K562 (cell line): ENCODE results near the gene VILL. TPM values are rescaled to one million over a fixed set of nuclear protein-coding genes. Genes with fewer than 3 reads are reported as not detected.

Experiments used
- ATAC-seq: fragments of 200-7000 bp; cut with Tn5 transposase; 3 replicates; pipeline ENCODE4 v1.9.1; 2020; ENCODE audit warnings: moderate library complexity
- BruUV-seq: library from RNA; stranded (reverse); fragments of 400-500 nt; replicated peaks from 2 replicates; lab custom pipeline; 2021; lab: Mats Ljungman, UMichigan
- CTCF ChIA-PET: fragments of 300-600 bp; formaldehyde crosslinking; extraction: SDS; loops from one replicate; lab custom pipeline; 2021; ENCODE audit warnings: low intra/inter-chr PET ratio; lab: Yijun Ruan, JAX
- POLR2A ChIA-PET: fragments of 300-600, 350-650 bp; sonication (Branson Sonifier 250); formaldehyde crosslinking; extraction: SDS; loops from one replicate; lab custom pipeline; 2021; ENCODE audit warnings: antibody characterized with exemption, inconsistent platforms; lab: Yijun Ruan, JAX
- DNase-seq, 4 experiments: peaks; one replicate each; pipeline versions ENCODE4 v3.0.0 to v3.0.0-alpha.2; 2011 to 2018; ENCODE audit warnings: low spot score in 3 of 4, mixed read lengths in 3 of 4; ENCODE audit errors: extremely low read depth in 1 of 4
- FAIRE-seq: peaks from 2 replicates; lab custom pipeline; 2011; peaks lifted over from hg19 to GRCh38; lab: Jason Lieb, UNC
- H2AFZ ChIP-seq: 2 replicates; pipeline ENCODE4 v1.6.0; 2011; ENCODE audit warnings: low read depth, low read length, control low read depth, inconsistent platforms
- H3K27ac ChIP-seq: fragments of 200-600 bp; 3 replicates; pipeline ENCODE4 v1.8.0; 2011; ENCODE audit warnings: low read depth, mild to moderate bottlenecking, control low read depth, inconsistent platforms, low read length, moderate library complexity, mixed read lengths; ENCODE audit errors: extremely low read depth
- H3K27me3 ChIP-seq, 2 experiments: fragments of 300-600 bp in 1 of 2; 2 replicates in 1 of 2; 3 replicates in 1 of 2; pipeline versions ENCODE4 v1.6.0 to v1.8.0; 2011; ENCODE audit warnings: inconsistent platforms in 2 of 2, low read length in 2 of 2, mild to moderate bottlenecking in 1 of 2, mixed read lengths in 1 of 2, moderate library complexity in 1 of 2; ENCODE audit not compliant: control insufficient read depth in 2 of 2, insufficient read depth in 2 of 2
- H3K36me3 ChIP-seq: fragments of 300-600 bp; 3 replicates; pipeline ENCODE4 v1.8.0; 2011; ENCODE audit warnings: mild to moderate bottlenecking, low read length, inconsistent platforms; ENCODE audit not compliant: control insufficient read depth, insufficient read depth
- H3K4me1 ChIP-seq, 2 experiments: fragments of 200-600 bp in 1 of 2; replicated peaks in 1 of 2; 2 replicates in 1 of 2; 3 replicates in 1 of 2; pipeline versions ENCODE4 v1.5.1 to v1.8.0; 2011; ENCODE audit warnings: inconsistent platforms in 2 of 2, low read length in 2 of 2, mild to moderate bottlenecking in 1 of 2, mixed read lengths in 1 of 2, moderate library complexity in 1 of 2; ENCODE audit not compliant: control insufficient read depth in 2 of 2, insufficient read depth in 2 of 2
- H3K4me2 ChIP-seq: 2 replicates; pipeline ENCODE4 v1.6.1; 2011; ENCODE audit warnings: low read length, control low read depth, inconsistent platforms, mixed read lengths; ENCODE audit not compliant: insufficient read depth
- H3K4me3 ChIP-seq: fragments of 200-600 bp; sonication (generic), shearing (Covaris generic); 2 replicates; pipeline ENCODE4 v1.5.1; 2016; ENCODE audit warnings: control low read depth, inconsistent platforms
- H3K79me2 ChIP-seq: fragments of 200-600 bp; 3 replicates; pipeline ENCODE4 v1.8.0; 2011; ENCODE audit warnings: low read length, inconsistent platforms; ENCODE audit not compliant: control insufficient read depth, insufficient read depth
- H3K9ac ChIP-seq, 2 experiments: 2 replicates each; pipeline versions ENCODE4 v1.6.0 to v1.6.1; 2011; ENCODE audit warnings: low read depth in 2 of 2, low read length in 2 of 2, control low read depth in 1 of 2, inconsistent platforms in 1 of 2, mild to moderate bottlenecking in 1 of 2, mixed read lengths in 1 of 2; ENCODE audit not compliant: insufficient read depth in 1 of 2
- H3K9me1 ChIP-seq: one replicate; pipeline ENCODE4 v1.6.0; 2011; ENCODE audit warnings: inconsistent platforms, mild to moderate bottlenecking, low read length, moderate library complexity; ENCODE audit not compliant: control insufficient read depth, insufficient read depth
- H3K9me3 ChIP-seq: replicated peaks from 2 replicates; pipeline ENCODE4 v1.5.1; 2011; ENCODE audit warnings: low read depth, low read length, inconsistent platforms; ENCODE audit not compliant: control insufficient read depth, insufficient read depth
- H4K20me1 ChIP-seq: replicated peaks from 2 replicates; pipeline ENCODE4 v1.6.1; 2011; ENCODE audit warnings: low read length, inconsistent platforms, mixed read lengths; ENCODE audit not compliant: control insufficient read depth, insufficient read depth
- ADNP ChIP-seq: fragments of 200-800 bp; sonication (Bioruptor generic); IDR thresholded peaks from 2 replicates; pipeline ENCODE4 v1.6.1; 2016; ENCODE audit warnings: missing genetic modification characterization, missing compliant biosample characterization
- ATF7 ChIP-seq: fragments of 450-650 bp; IDR thresholded peaks from 2 replicates; pipeline ENCODE4 v1.7.1; 2014; ENCODE audit warnings: mild to moderate bottlenecking, moderate library complexity
- CEBPG ChIP-seq, 3 experiments: fragments of 200-800 bp in 1 of 3; sonication (Bioruptor generic) in 1 of 3; sonication (generic) in 1 of 3; formaldehyde crosslinking in 1 of 3; IDR thresholded peaks in 2 of 3; conservative IDR thresholded peaks in 1 of 3; 2 replicates each; pipeline versions ENCODE4 v1.6.1 to v1.8.0; 2016 to 2022; ENCODE audit warnings: missing compliant biosample characterization in 2 of 3, missing genetic modification characterization in 2 of 3, mild to moderate bottlenecking in 1 of 3, missing genetic modification reagents in 1 of 3
- CHD4 ChIP-seq: fragments of 200-600 bp; sonication (generic); IDR thresholded peaks from 3 replicates; pipeline ENCODE4 v1.6.1; 2012; ENCODE audit warnings: low read depth, mild to moderate bottlenecking, mixed read lengths, low read length, inconsistent platforms; ENCODE audit not compliant: insufficient read depth, insufficient replicate concordance, poor library complexity, severe bottlenecking
- CREM ChIP-seq: IDR thresholded peaks from 2 replicates; pipeline ENCODE4 v1.6.1; 2014; ENCODE audit warnings: antibody characterized with exemption, low read depth
- DACH1 ChIP-seq: fragments of 450-650 bp; IDR thresholded peaks from 2 replicates; pipeline ENCODE4 v1.6.1; 2018; ENCODE audit not compliant: partially characterized antibody
- ETV6 ChIP-seq, 3 experiments: fragments of 150-350 bp in 1 of 3; sonication (generic) in 1 of 3; formaldehyde crosslinking in 1 of 3; IDR thresholded peaks; 2 replicates each; pipeline versions ENCODE4 v1.6.1 to v1.8.0; 2014 to 2022; ENCODE audit warnings: borderline replicate concordance in 2 of 3, low read depth in 2 of 3, antibody characterized with exemption in 1 of 3, low read length in 1 of 3, mild to moderate bottlenecking in 1 of 3, missing genetic modification reagents in 1 of 3
- GTF2F1 ChIP-seq: IDR thresholded peaks from 2 replicates; pipeline ENCODE4 v1.6.1; 2011; ENCODE audit warnings: low read depth, low read length, improper control_type of control experiment
- HMGN3 ChIP-seq: IDR thresholded peaks from 2 replicates; pipeline ENCODE4 v1.6.1; 2011; ENCODE audit warnings: borderline replicate concordance, low read depth, mild to moderate bottlenecking, mixed read lengths, low read length; ENCODE audit not compliant: insufficient read length; ENCODE audit errors: extremely low read depth
- MAX ChIP-seq: sonication (generic); formaldehyde crosslinking; IDR thresholded peaks from 2 replicates; pipeline ENCODE4 v1.9.0; 2022; ENCODE audit warnings: mild to moderate bottlenecking, missing genetic modification reagents
- MEIS2 ChIP-seq: fragments of 450-650 bp; IDR thresholded peaks from 2 replicates; pipeline ENCODE4 v1.6.1; 2014; ENCODE audit warnings: mild to moderate bottlenecking; ENCODE audit not compliant: partially characterized antibody
- POU5F1 ChIP-seq: fragments of 150-350 bp; IDR thresholded peaks from 2 replicates; pipeline ENCODE4 v1.6.1; 2014; ENCODE audit warnings: borderline replicate concordance, low read length, low read depth, mild to moderate bottlenecking; ENCODE audit not compliant: partially characterized antibody
- PTRF ChIP-seq: fragments of 450-650 bp; IDR thresholded peaks from 2 replicates; pipeline ENCODE4 v1.6.1; 2016; ENCODE audit warnings: mild to moderate bottlenecking, missing genetic modification characterization, missing compliant biosample characterization
- SLC30A9 ChIP-seq: fragments of 250-450 bp; sonication (Bioruptor Pico); IDR thresholded peaks from 2 replicates; pipeline ENCODE4 v1.8.0; 2022; ENCODE audit warnings: mild to moderate bottlenecking, moderate library complexity
- SRF ChIP-seq, 2 experiments: fragments of 250-450, 450-650 bp in 1 of 2; sonication (Bioruptor Pico) in 1 of 2; sonication (generic) in 1 of 2; formaldehyde crosslinking; IDR thresholded peaks; 2 replicates each; pipeline versions ENCODE4 v1.5.0 to v1.5.1; 2020 to 2022; ENCODE audit warnings: mild to moderate bottlenecking in 1 of 2, missing genetic modification reagents in 1 of 2
- TSHZ1 ChIP-seq: fragments of 250-450 bp; sonication (Bioruptor Pico); IDR thresholded peaks from 2 replicates; pipeline ENCODE4 v1.4.0; 2020; ENCODE audit warnings: mild to moderate bottlenecking, moderate library complexity
- ZNF551 ChIP-seq: fragments of 250-450 bp; sonication (Bioruptor Pico); IDR thresholded peaks from 2 replicates; pipeline ENCODE4 v1.5.0; 2021; ENCODE audit warnings: mild to moderate bottlenecking, moderate library complexity
- WGBS: fragments of 100-300 bp; shearing (Covaris generic); methylation state at CpG from one replicate; pipeline ENCODE4 v1.1.6; 2016; ENCODE audit warnings: low coverage, mixed read lengths; ENCODE audit not compliant: insufficient coverage; ENCODE audit errors: missing lambda C conversion rate; 5-methylcytosine and 5-hydroxymethylcytosine counted together
- in situ Hi-C: fragments of 300-500 bp; cut with MboI; formaldehyde crosslinking; loops from 4 replicates; pipeline ENCODE4 v1.15.0; 2018; ENCODE audit warnings: inconsistent platforms, mixed read lengths
- intact Hi-C: fragments of 100-400 bp; cut with micrococcal nuclease; formaldehyde crosslinking; loops from 2 replicates; pipeline ENCODE4 v1.14.2; 2022
- polyA plus RNA-seq, 8 experiments: library from polyadenylated mRNA; depleted of rRNA in 4 of 8; stranded (reverse) in 5 of 8; unstranded in 3 of 8; fragments of >200 nt; fragmentation: Nextera tagmentation in 2 of 8; fragmentation: Illumina TruSeq in 1 of 8; extraction: Ambion mirVana in 2 of 8; extraction: Trizol in 1 of 8; gene quantifications; 2 replicates each; pipeline versions ENCODE4 v1.2.1 to v1.2.3, GENCODE V29; 2011 to 2014; ENCODE audit warnings: inconsistent platforms in 1 of 8, missing spikeins in 1 of 8
- total RNA-seq, 7 experiments: library from RNA; depleted of rRNA in 6 of 7; stranded (reverse); fragments of >200 nt in 6 of 7; fragmentation: Illumina TruSeq in 2 of 7; extraction: Trizol in 2 of 7; gene quantifications; 2 replicates each; pipeline versions ENCODE4 v1.2.1 to v1.2.3, GENCODE V29; 2011 to 2021; ENCODE audit warnings: low replicate concordance in 1 of 7

VILL gene
- total and polyA plus RNA-seq, 9 of the 15 experiments (the other 6 are each of a cell fraction or from before 2014, with no cell fraction given) = 0.11 to 16.0 (median 8.8) TPM

- no peak for TF ChIP-seq MAX (CRISPR knock-in tag)
- no peak for TF ChIP-seq HMGN3
These were observed 27.0 kb upstream of the VILL start (continued) for GRCh38 chr3:37963635-37964034.

GRCh38 chr3:37964146-37964545, 26.4 kb upstream of the VILL start:
- ChIA-PET CTCF (interaction anchor here (0.8 kb wide), 1 partner anchor 106 kb away, joined by 3 read pairs; no protein-coding TSS in a partner anchor), POLR2A (interaction anchor here (0.9 to 1.0 kb wide), 3 partner anchors 9 to 25 kb away, joined by 3 to 5 read pairs (median 3); no protein-coding TSS in a partner anchor)
- Histone ChIP-seq H3K9me3 (no peaks in the 10 kb centered on the region), H3K4me3 (no peak overlapping the region), H3K79me2 (no peaks in the 10 kb centered on the region), H3K36me3 (no peaks in the 10 kb centered on the region), H3K27ac (no peak overlapping the region), H3K9me1 (no peaks in the 10 kb centered on the region), H4K20me1 (no peaks in the 10 kb centered on the region), H3K4me2 (no peak overlapping the region), H3K4me1 (peaks cover 0 to under 1% of the 10 kb centered on the region in 2 experiments; a peak in 2 of 5 replicates), H3K9ac (no peak overlapping the region), H3K27me3 (0 out of 5 replicates have a peak, but pooled peaks cover 3 to 4% of the 10 kb centered on the region in 2 experiments), H2AFZ (no peak overlapping the region)
- in situ Hi-C loops = no loop called here
- FAIRE-seq (no peak), DNase-seq (no peak), ATAC-seq (no peak)
- intact Hi-C loops = loop anchor here (10.0 kb wide), 1 partner anchor 409 kb away; no protein-coding TSS in a partner anchor
- no TSS peak for BruUV-seq
- WGBS = 15% methylated on average over 3 of the region's 3 CpGs
- TF ChIP-seq GTF2F1 = no peak
- TF ChIP-seq ZNF551 (CRISPR knock-in tag) = no peak
- TF ChIP-seq ETV6 (IDR thresholded peaks at IDR 0.05; ENCODE audit: borderline replicate concordance in 1 of 2, low read depth in 2 of 2, low read length in 1 of 2) = no peak
- no peak for TF ChIP-seq ETV6 (CRISPR knock-in tag; IDR thresholded peaks at IDR 0.05; ENCODE audit: borderline replicate concordance)
- TF ChIP-seq CEBPG (CRISPR knock-in tag; IDR thresholded peaks at IDR 0.05) = no peak
- TF ChIP-seq CEBPG (tag; conservative IDR thresholded peaks at IDR 0.05 in 1 of 2, IDR thresholded peaks at IDR 0.05 in 1 of 2) = no peak
- TF ChIP-seq ADNP (tag) = no peak
- no peak for TF ChIP-seq TSHZ1 (CRISPR knock-in tag)
- TF ChIP-seq SRF (CRISPR knock-in tag; IDR thresholded peaks at IDR 0.05) = no peak
- TF ChIP-seq MEIS2 = no peak
- no peak for TF ChIP-seq POU5F1
- no peak for TF ChIP-seq CREM
- no peak for TF ChIP-seq DACH1
- TF ChIP-seq SLC30A9 (CRISPR knock-in tag) = no peak
- TF ChIP-seq ATF7 = no peak
- no peak for TF ChIP-seq CHD4
- TF ChIP-seq PTRF (tag) = no peak
